Suprapubic skin (tissue), 3 donors: ENCODE results near the gene CCNI2.

Source experiments
- CTCF ChIP-seq, 2 donors: fragments of 200-600 bp in 1 of 2; fragments of 450-650 bp in 1 of 2; sonication (generic) in 1 of 2; IDR thresholded peaks; one replicate each; pipeline ENCODE4 v1.5.1; 2016 to 2019; ENCODE audit warnings: antibody characterized with exemption in 2 of 2, mild to moderate bottlenecking in 1 of 2, moderate library complexity in 1 of 2
- EP300 ChIP-seq: sonication (generic); formaldehyde crosslinking; IDR thresholded peaks from one replicate; pipeline ENCODE4 v1.6.1; 2017; ENCODE audit warnings: antibody characterized with exemption
- POLR2A ChIP-seq, 2 donors: fragments of 450-650 bp; IDR thresholded peaks; one replicate each; pipeline ENCODE4 v1.6.1; 2017; ENCODE audit warnings: antibody characterized with exemption in 2 of 2, mild to moderate bottlenecking in 2 of 2, moderate library complexity in 2 of 2

GRCh38 chr5:132756542-132756941, 9.3 kb downstream of the CCNI2 start:
- TF ChIP-seq CTCF (IDR thresholded peaks at IDR 0.05) (no peak), POLR2A (IDR thresholded peaks at IDR 0.05) (no peak), EP300 (no peak)
